HepG2 (cell line): ENCODE measurements around the gene ALPI. TPM values are rescaled to one million over a fixed set of nuclear protein-coding genes. Genes with fewer than 3 reads are reported as not detected.

ENCODE experiments used
- ATAC-seq: fragments of 200-7000 bp; cut with Tn5 transposase; 3 replicates; pipeline ENCODE4 v1.9.1; 2020; ENCODE audit warnings: mild to moderate bottlenecking, moderate library complexity
- BruUV-seq: library from RNA; stranded (reverse); fragments of 400-500 nt; replicated peaks from 2 replicates; lab custom pipeline; 2021; lab: Mats Ljungman, UMichigan
- CTCF ChIA-PET: fragments of 300-600 bp; formaldehyde crosslinking; extraction: SDS; loops from one replicate; lab custom pipeline; 2021; ENCODE audit warnings: low total read pairs, inconsistent platforms, low intra/inter-chr PET ratio; lab: Yijun Ruan, JAX
- POLR2A ChIA-PET: fragments of 350-600 bp; sonication (Branson Sonifier 250); formaldehyde crosslinking; loops from one replicate; lab custom pipeline; 2020; ENCODE audit warnings: antibody characterized with exemption, inconsistent platforms; lab: Yijun Ruan, JAX
- DNase-seq: peaks from one replicate; pipeline ENCODE4 v3.0.0-alpha.2; 2015; ENCODE audit warnings: low spot score
- FAIRE-seq: peaks from 3 replicates; lab custom pipeline; 2011; peaks lifted over from hg19 to GRCh38; lab: Jason Lieb, UNC
- H2AFZ ChIP-seq: one replicate; pipeline ENCODE4 v1.6.1; 2011; ENCODE audit warnings: low read length, inconsistent platforms
- H3K27ac ChIP-seq: fragments of 300-600 bp; 3 replicates; pipeline ENCODE4 v1.8.0; 2011; ENCODE audit warnings: mixed run types, mild to moderate bottlenecking, mixed read lengths, low read length, inconsistent platforms; ENCODE audit not compliant: insufficient read depth; ENCODE audit errors: extremely low read length
- H3K27me3 ChIP-seq, 2 experiments: fragments of 200-600 bp in 1 of 2; 2 replicates in 1 of 2; 3 replicates in 1 of 2; pipeline versions ENCODE4 v1.6.0 to v1.8.0; 2011; ENCODE audit warnings: low read length in 2 of 2, mild to moderate bottlenecking in 2 of 2, moderate library complexity in 2 of 2, inconsistent platforms in 1 of 2; ENCODE audit not compliant: insufficient read depth in 2 of 2, control insufficient read depth in 1 of 2
- H3K36me3 ChIP-seq, 2 experiments: fragments of 200-600 bp in 1 of 2; replicated peaks in 1 of 2; 2 replicates in 1 of 2; 3 replicates in 1 of 2; pipeline versions ENCODE4 v1.5.1 to v1.8.0; 2011; ENCODE audit warnings: low read length in 2 of 2, inconsistent platforms in 1 of 2; ENCODE audit not compliant: insufficient read depth in 2 of 2, control insufficient read depth in 1 of 2
- H3K4me1 ChIP-seq: 2 replicates; pipeline ENCODE4 v1.5.1; 2012; ENCODE audit warnings: low read length, inconsistent platforms; ENCODE audit not compliant: insufficient read depth
- H3K4me2 ChIP-seq: 2 replicates; pipeline ENCODE4 v1.6.0; 2011; ENCODE audit warnings: low read depth, low read length, inconsistent platforms
- H3K4me3 ChIP-seq, 3 experiments: fragments of 200-600 bp in 1 of 3; sonication (generic), shearing (Covaris generic) in 1 of 3; replicated peaks in 1 of 3; 2 replicates each; pipeline ENCODE4 v1.5.1; 2011 to 2016; ENCODE audit warnings: low read length in 3 of 3, inconsistent platforms in 2 of 3, low read depth in 2 of 3, mild to moderate bottlenecking in 2 of 3, control low read depth in 1 of 3, mixed read lengths in 1 of 3; ENCODE audit not compliant: insufficient read depth in 1 of 3
- H3K79me2 ChIP-seq: one replicate; pipeline ENCODE4 v1.6.1; 2011; ENCODE audit warnings: low read length, inconsistent platforms; ENCODE audit not compliant: insufficient read depth
- H3K9ac ChIP-seq: 2 replicates; pipeline ENCODE4 v1.6.0; 2011; ENCODE audit warnings: mild to moderate bottlenecking, low read depth, low read length, inconsistent platforms; ENCODE audit not compliant: insufficient read depth
- H3K9me3 ChIP-seq: 2 replicates; pipeline ENCODE4 v1.5.1; 2012; ENCODE audit warnings: mild to moderate bottlenecking, low read length
- H4K20me1 ChIP-seq: 2 replicates; pipeline ENCODE4 v1.6.0; 2011; ENCODE audit warnings: inconsistent platforms, mild to moderate bottlenecking, low read length, moderate library complexity; ENCODE audit not compliant: insufficient read depth
- HIVEP1 ChIP-seq: sonication (generic); formaldehyde crosslinking; IDR thresholded peaks from 2 replicates; pipeline ENCODE4 v1.4.0; 2020; ENCODE audit warnings: mild to moderate bottlenecking, missing genetic modification reagents
- MAFK ChIP-seq, 2 experiments: IDR thresholded peaks in 1 of 2; conservative IDR thresholded peaks in 1 of 2; 2 replicates each; pipeline ENCODE4 v1.6.1; 2011; ENCODE audit warnings: improper control_type of control experiment in 2 of 2, low read length in 2 of 2
- PHF21A ChIP-seq: sonication (generic); formaldehyde crosslinking; IDR thresholded peaks from 2 replicates; pipeline ENCODE4 v1.5.0; 2020; ENCODE audit warnings: mild to moderate bottlenecking, missing genetic modification reagents
- RBM22 ChIP-seq: fragments of 200-400 bp; formaldehyde crosslinking; optimal IDR thresholded peaks from 2 replicates; pipeline ENCODE3; 2017; ENCODE audit warnings: mild to moderate bottlenecking, low read length, moderate library complexity
- SALL2 ChIP-seq: sonication (generic); formaldehyde crosslinking; IDR thresholded peaks from 2 replicates; pipeline ENCODE4 v1.8.1; 2023; ENCODE audit warnings: mild to moderate bottlenecking, missing genetic modification reagents, inconsistent platforms
- SNAPC2 ChIP-seq: sonication (generic); formaldehyde crosslinking; IDR thresholded peaks from 2 replicates; pipeline ENCODE4 v1.8.1; 2022; ENCODE audit warnings: mild to moderate bottlenecking, missing genetic modification reagents
- SPEN ChIP-seq: sonication (generic); formaldehyde crosslinking; IDR thresholded peaks from 2 replicates; pipeline ENCODE4 v1.5.1; 2020; ENCODE audit warnings: low read depth, mild to moderate bottlenecking, missing genetic modification reagents
- ZBTB25 ChIP-seq: IDR thresholded peaks from 2 replicates; pipeline ENCODE4 v1.6.1; 2018; ENCODE audit warnings: missing genetic modification reagents
- ZNF431 ChIP-seq: sonication (generic); formaldehyde crosslinking; IDR thresholded peaks from 2 replicates; pipeline ENCODE4 v1.9.0; 2022; ENCODE audit warnings: missing genetic modification reagents, low read depth, mild to moderate bottlenecking, borderline replicate concordance
- ZNF460 ChIP-seq: sonication (generic); formaldehyde crosslinking; IDR thresholded peaks from 2 replicates; pipeline ENCODE4 v1.5.1; 2020; ENCODE audit warnings: missing genetic modification reagents, mild to moderate bottlenecking, borderline replicate concordance
- ZNF629 ChIP-seq: sonication (generic); formaldehyde crosslinking; conservative IDR thresholded peaks from 2 replicates; pipeline ENCODE4 v1.5.0; 2020; ENCODE audit warnings: missing genetic modification reagents
- ZNF737 ChIP-seq: sonication (generic); formaldehyde crosslinking; IDR thresholded peaks from 2 replicates; pipeline ENCODE4 v1.5.0; 2020; ENCODE audit warnings: missing genetic modification reagents, mild to moderate bottlenecking, borderline replicate concordance
- WGBS: methylation state at CpG from one replicate; pipeline ENCODE4 v1.1.6; 2017; ENCODE audit warnings: low lambda C conversion rate; 5-methylcytosine and 5-hydroxymethylcytosine counted together
- in situ Hi-C: cut with HindIII; loops from 2 replicates; pipeline ENCODE4 v1.10.0; 2017; ENCODE audit warnings: low pct_unique_long_range_greater_than_20kb; ENCODE audit not compliant: extremely low pct_ligation_motif_present
- intact Hi-C: fragments of 100-400 bp; cut with micrococcal nuclease; formaldehyde crosslinking; loops from one replicate; pipeline ENCODE4 v1.10.0; 2022; ENCODE audit not compliant: unreplicated experiment
- polyA plus RNA-seq, 8 experiments: library from polyadenylated mRNA; depleted of rRNA in 3 of 8; stranded (reverse) in 7 of 8; unstranded in 1 of 8; fragments of >200 nt; fragmentation: Illumina TruSeq in 4 of 8; extraction: Trizol in 4 of 8; gene quantifications; 2 replicates each; pipeline versions ENCODE4 v1.2.1 to v1.2.3, GENCODE V29; 2011 to 2016; ENCODE audit warnings: low read depth in 4 of 8, missing spikeins in 1 of 8, mixed read lengths in 1 of 8; ENCODE audit not compliant: insufficient read depth in 1 of 8
- total RNA-seq, 5 experiments: library from RNA; depleted of rRNA; stranded (reverse); fragments of >200 nt; fragmentation: Illumina TruSeq; extraction: Trizol; gene quantifications; 2 replicates each; pipeline ENCODE4 v1.2.3, GENCODE V29; 2016; ENCODE audit warnings: low read depth in 1 of 5
- TF ChIP-seq, protein P1 (sequence below): IDR thresholded peaks from 2 replicates; pipeline ENCODE4 v1.6.1; 2016; ENCODE audit warnings: control low read depth

The ALPI gene
- total and polyA plus RNA-seq, 2 of the 13 experiments (the other 11 are each of a cell fraction or from before 2014, with no cell fraction given), result not detected

- Histone ChIP-seq H3K4me1 (0 out of 2 replicates have a peak, but pooled peaks cover 7% of the 10 kb centered on the region), H3K9me3 (no peaks in the 10 kb centered on the region), H3K4me2 (no peak overlapping the region), H3K9ac (no peak overlapping the region), H3K27ac (no peak overlapping the region), H3K4me3 (no peak overlapping the region), H3K27me3 (peaks cover 8 to 64% of the 10 kb centered on the region in 2 experiments; a peak in 4 of 5 replicates), H2AFZ (no peak overlapping the region), H3K79me2 (no peaks in the 10 kb centered on the region), H3K36me3 (no peaks in the 10 kb centered on the region), H4K20me1 (no peaks in the 10 kb centered on the region; the same call in 1 of the 2 replicates)
- FAIRE-seq (no peak), ATAC-seq (no peak), DNase-seq (no peak)
- TF ChIP-seq RBM22, result no peak
- TF ChIP-seq ZNF629 (CRISPR knock-in tag), result no peak
- no peak for TF ChIP-seq HIVEP1 (CRISPR knock-in tag)
- TF ChIP-seq ZNF431 (CRISPR knock-in tag), result no peak
- POLR2A ChIA-PET, result no interaction called here
- CTCF ChIA-PET, result no interaction called here
- BruUV-seq, result no TSS peak
- WGBS, result 48% methylated on average over 19 of the region's 21 CpGs
- in situ Hi-C loops (loop anchor here (5.0 kb wide), 1 partner anchor 60 kb away; no protein-coding TSS in a partner anchor), intact Hi-C loops (no loop called here)
Measured at GRCh38 chr2:232457121-232458011, 1.4 kb downstream of the ALPI start.

GRCh38 chr2:232458051-232458660 is 2.2 kb downstream of the ALPI start:
- H3K36me3 ChIP-seq, result no peaks in the 10 kb centered on the region
- no peak overlapping the region for H3K4me3 ChIP-seq
- FAIRE-seq (no peak), DNase-seq (no peak), ATAC-seq (no peak; the same call in 2 of the 3 replicates)
- H3K9ac ChIP-seq, result no peak overlapping the region
- POLR2A ChIA-PET, result no interaction called here
- 0 out of 2 replicates have a peak, but pooled peaks cover 7% of the 10 kb centered on the region for H3K4me1 ChIP-seq
- in situ Hi-C loops, result loop anchor here (5.0 kb wide), 1 partner anchor 59 kb away; no protein-coding TSS in a partner anchor
- no TSS peak for BruUV-seq
- peaks cover 8 to 66% of the 10 kb centered on the region in 2 experiments; a peak in 4 of 5 replicates for H3K27me3 ChIP-seq
- H2AFZ ChIP-seq, result no peak overlapping the region
- CTCF ChIA-PET, result no interaction called here
- H4K20me1 ChIP-seq, result no peaks in the 10 kb centered on the region; the same call in 1 of the 2 replicates
- no peak overlapping the region for H3K27ac ChIP-seq
- TF ChIP-seq MAFK (conservative IDR thresholded peaks at IDR 0.05 in 1 of 2, IDR thresholded peaks at IDR 0.05 in 1 of 2; ENCODE audit: low read length in 2 of 2) (no peak), ZBTB25 (no peak), SALL2 (CRISPR knock-in tag) (no peak), PHF21A (CRISPR knock-in tag) (no peak), ZNF460 (CRISPR knock-in tag) (no peak), SNAPC2 (CRISPR knock-in tag) (no peak), ZNF737 (no peak), SPEN (no peak)
- TF ChIP-seq, protein P1, sequence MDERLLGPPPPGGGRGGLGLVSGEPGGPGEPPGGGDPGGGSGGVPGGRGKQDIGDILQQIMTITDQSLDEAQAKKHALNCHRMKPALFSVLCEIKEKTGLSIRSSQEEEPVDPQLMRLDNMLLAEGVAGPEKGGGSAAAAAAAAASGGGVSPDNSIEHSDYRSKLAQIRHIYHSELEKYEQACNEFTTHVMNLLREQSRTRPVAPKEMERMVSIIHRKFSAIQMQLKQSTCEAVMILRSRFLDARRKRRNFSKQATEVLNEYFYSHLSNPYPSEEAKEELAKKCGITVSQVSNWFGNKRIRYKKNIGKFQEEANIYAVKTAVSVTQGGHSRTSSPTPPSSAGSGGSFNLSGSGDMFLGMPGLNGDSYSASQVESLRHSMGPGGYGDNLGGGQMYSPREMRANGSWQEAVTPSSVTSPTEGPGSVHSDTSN (CRISPR knock-in tag), result no peak
- no peaks in the 10 kb centered on the region for H3K79me2 ChIP-seq
- WGBS, result 39% methylated on average over 12 of the region's 25 CpGs
- no peaks in the 10 kb centered on the region for H3K9me3 ChIP-seq
- no peak overlapping the region for H3K4me2 ChIP-seq
- intact Hi-C loops, result no loop called here
